ENCODE data around the gene NPC2.

- TF ChIP-seq POLR2A (IDR thresholded peaks at IDR 0.05; ENCODE audit: low read depth, low read length) (no peak), POLR2AphosphoS5 (IDR thresholded peaks at IDR 0.05; ENCODE audit: low read depth, low read length) (no peak), TAF1 (IDR thresholded peaks at IDR 0.05; ENCODE audit: borderline replicate concordance, low read depth, low read length) (no peak)
These were observed 26.4 kb upstream of the NPC2 start for GRCh38 chr14:74519316-74520074.

Data from GM12892 (cell line).